ENCODE data around the gene DDX55. TPM values are rescaled to one million over a fixed set of nuclear protein-coding genes. Genes with fewer than 3 reads are reported as not detected.
A peak's percentile ranks its signal among the peaks of the same experiment; 100 is the strongest.

The DDX55 gene
- total RNA-seq, 1 donor from 2014 or later = 32.5 TPM

- Mint-ChIP-seq H3K4me1 (ENCODE audit: unreplicated experiment) (peaks cover 10% of the 10 kb centered on the region), H3K27ac (no peak overlapping the region), H3K4me3 (no peak overlapping the region), H3K36me3 (peaks cover 5% of the 10 kb centered on the region), H3K27me3 (no peaks in the 10 kb centered on the region), H3K9me3 (no peaks in the 10 kb centered on the region)
- no peak for TF ChIP-seq CTCF (conservative IDR thresholded peaks at IDR 0.05)
- DNase-seq (ENCODE audit: extremely low spot score, unreplicated experiment) = no peak
These were observed 10.0 kb upstream of the DDX55 start for GRCh38 chr12:123591702-123592481.

- no peak for TF ChIP-seq CTCF (conservative IDR thresholded peaks at IDR 0.05)
- H3K27me3 Mint-ChIP-seq = no peaks in the 10 kb centered on the region
- no peak overlapping the region for H3K27ac Mint-ChIP-seq
- H3K36me3 Mint-ChIP-seq = no peaks in the 10 kb centered on the region
- H3K4me3 Mint-ChIP-seq = no peak overlapping the region
- H3K9me3 Mint-ChIP-seq = no peaks in the 10 kb centered on the region
- DNase-seq (ENCODE audit: extremely low spot score, unreplicated experiment) = no peak
- H3K4me1 Mint-ChIP-seq (ENCODE audit: unreplicated experiment) = peaks cover 4% of the 10 kb centered on the region
These were observed 6.2 kb upstream of the DDX55 start for GRCh38 chr12:123595729-123596128.

- DNase-seq (ENCODE audit: extremely low spot score, unreplicated experiment) = no peak
- Mint-ChIP-seq H3K9me3 (no peaks in the 10 kb centered on the region), H3K4me1 (ENCODE audit: unreplicated experiment) (peaks cover 4% of the 10 kb centered on the region), H3K4me3 (no peak overlapping the region), H3K36me3 (no peaks in the 10 kb centered on the region), H3K27me3 (no peaks in the 10 kb centered on the region), H3K27ac (no peak overlapping the region)
- TF ChIP-seq CTCF (conservative IDR thresholded peaks at IDR 0.05) = no peak
These were observed 4.8 kb upstream of the DDX55 start for GRCh38 chr12:123597100-123597499.

- no peaks in the 10 kb centered on the region for H3K9me3 Mint-ChIP-seq
- DNase-seq (ENCODE audit: extremely low spot score, unreplicated experiment) = no peak
- peaks cover 7% of the 10 kb centered on the region for H3K36me3 Mint-ChIP-seq
- H3K4me3 Mint-ChIP-seq = no peak overlapping the region
- peaks cover 13% of the 10 kb centered on the region for H3K4me1 Mint-ChIP-seq (ENCODE audit: unreplicated experiment)
- no peak overlapping the region for H3K27ac Mint-ChIP-seq
- no peak for TF ChIP-seq CTCF (conservative IDR thresholded peaks at IDR 0.05)
- H3K27me3 Mint-ChIP-seq = no peaks in the 10 kb centered on the region
These were observed 3.4 kb upstream of the DDX55 start for GRCh38 chr12:123598522-123598921.

- H3K36me3 Mint-ChIP-seq = peaks cover 7% of the 10 kb centered on the region
These were observed 2.6 kb upstream of the DDX55 start for GRCh38 chr12:123599310-123599709.

More at GRCh38 chr12:123599310-123599709, 2.6 kb upstream of the DDX55 start:
- Mint-ChIP-seq H3K27me3 (no peaks in the 10 kb centered on the region), H3K4me1 (ENCODE audit: unreplicated experiment) (peaks cover 13% of the 10 kb centered on the region), H3K27ac (peak overlapping the region; percentile 1), H3K4me3 (peak overlapping the region; percentile 64), H3K9me3 (no peaks in the 10 kb centered on the region)
- no peak for DNase-seq (ENCODE audit: extremely low spot score, unreplicated experiment)
- no peak for TF ChIP-seq CTCF (conservative IDR thresholded peaks at IDR 0.05)
